Natural killer cell (primary cell): Measurements from ENCODE around the gene TBX4. TPM values are rescaled to one million over a fixed set of nuclear protein-coding genes. Genes with fewer than 3 reads are reported as not detected.

Experiments used
- ATAC-seq, 3 donors: fragments of 150-1000 bp in 2 of 3; fragments of 200-7000 bp in 1 of 3; cut with Tn5 transposase; 1 replicate in 1 of 3; 2 replicates in 2 of 3; pipeline ENCODE4 v1.10.0; 2021; ENCODE audit warnings: mild to moderate bottlenecking in 2 of 3, moderate library complexity in 2 of 3
- DNase-seq, 2 donors: peaks; one replicate each; pipeline versions ENCODE4 v3.0.0 to v3.0.0-alpha.2; 2013 to 2021; ENCODE audit warnings: mixed read lengths in 1 of 2
- H3K27ac ChIP-seq: one replicate; pipeline ENCODE4 v1.5.1; 2013; ENCODE audit warnings: mild to moderate bottlenecking, low read length
- H3K27me3 ChIP-seq: one replicate; pipeline ENCODE4 v1.6.1; 2013; ENCODE audit warnings: low read length; ENCODE audit not compliant: control insufficient read depth, insufficient read depth
- H3K36me3 ChIP-seq: one replicate; pipeline ENCODE4 v1.6.1; 2013; ENCODE audit warnings: low read length; ENCODE audit not compliant: control insufficient read depth, insufficient read depth
- H3K4me1 ChIP-seq: one replicate; pipeline ENCODE4 v1.6.1; 2013; ENCODE audit warnings: low read length; ENCODE audit not compliant: control insufficient read depth, insufficient read depth
- H3K4me3 ChIP-seq: one replicate; pipeline ENCODE4 v1.5.1; 2013; ENCODE audit warnings: low read length
- H3K9me3 ChIP-seq: one replicate; pipeline ENCODE4 v1.6.1; 2013; ENCODE audit warnings: low read length; ENCODE audit not compliant: control insufficient read depth, insufficient read depth
- H3K27ac Mint-ChIP-seq, 2 donors: one replicate each; pipeline ENCODE4 v1.8.0; 2022; ENCODE audit warnings: mild to moderate bottlenecking in 2 of 2, mixed read lengths in 2 of 2, moderate library complexity in 1 of 2
- H3K27me3 Mint-ChIP-seq, 2 donors: one replicate each; pipeline ENCODE4 v1.8.0; 2022; ENCODE audit warnings: low read depth in 2 of 2, mixed read lengths in 2 of 2
- H3K36me3 Mint-ChIP-seq: one replicate; pipeline ENCODE4 v1.8.0; 2022; ENCODE audit warnings: mixed read lengths
- H3K4me1 Mint-ChIP-seq, 2 donors: one replicate each; pipeline ENCODE4 v1.8.0; 2022; ENCODE audit warnings: mixed read lengths in 2 of 2
- H3K4me3 Mint-ChIP-seq: one replicate; pipeline ENCODE4 v1.8.0; 2022; ENCODE audit warnings: mild to moderate bottlenecking, moderate library complexity, mixed read lengths
- H3K9me3 Mint-ChIP-seq, 2 donors: one replicate each; pipeline ENCODE4 v1.8.0; 2022; ENCODE audit warnings: mixed read lengths in 2 of 2
- WGBS: methylation state at CpG from one replicate; pipeline ENCODE4 v1.1.7; 2013; ENCODE audit warnings: missing lambda C conversion rate; ENCODE audit not compliant: insufficient coverage; 5-methylcytosine and 5-hydroxymethylcytosine counted together
- intact Hi-C: fragments of 100-400 bp; cut with micrococcal nuclease; formaldehyde crosslinking; loops from one replicate; pipeline ENCODE4 v1.14.2; 2022
- total RNA-seq, 4 donors: library from RNA; stranded (reverse); fragments of 120-200 nt in 1 of 4; gene quantifications; one replicate each; pipeline versions ENCODE4 v1.2.3 to v1.2.4, GENCODE V29; 2013 to 2022
- TF ChIP-seq, protein P1 (sequence below): fragments of 200-600 bp; IDR thresholded peaks from one replicate; pipeline ENCODE4 v1.8.0; 2022; ENCODE audit warnings: antibody characterized with exemption

TBX4 gene
- total RNA-seq, 3 donors from 2014 or later (not counting 1 experiment from before 2014, with no cell fraction given), result not detected

DNA sequence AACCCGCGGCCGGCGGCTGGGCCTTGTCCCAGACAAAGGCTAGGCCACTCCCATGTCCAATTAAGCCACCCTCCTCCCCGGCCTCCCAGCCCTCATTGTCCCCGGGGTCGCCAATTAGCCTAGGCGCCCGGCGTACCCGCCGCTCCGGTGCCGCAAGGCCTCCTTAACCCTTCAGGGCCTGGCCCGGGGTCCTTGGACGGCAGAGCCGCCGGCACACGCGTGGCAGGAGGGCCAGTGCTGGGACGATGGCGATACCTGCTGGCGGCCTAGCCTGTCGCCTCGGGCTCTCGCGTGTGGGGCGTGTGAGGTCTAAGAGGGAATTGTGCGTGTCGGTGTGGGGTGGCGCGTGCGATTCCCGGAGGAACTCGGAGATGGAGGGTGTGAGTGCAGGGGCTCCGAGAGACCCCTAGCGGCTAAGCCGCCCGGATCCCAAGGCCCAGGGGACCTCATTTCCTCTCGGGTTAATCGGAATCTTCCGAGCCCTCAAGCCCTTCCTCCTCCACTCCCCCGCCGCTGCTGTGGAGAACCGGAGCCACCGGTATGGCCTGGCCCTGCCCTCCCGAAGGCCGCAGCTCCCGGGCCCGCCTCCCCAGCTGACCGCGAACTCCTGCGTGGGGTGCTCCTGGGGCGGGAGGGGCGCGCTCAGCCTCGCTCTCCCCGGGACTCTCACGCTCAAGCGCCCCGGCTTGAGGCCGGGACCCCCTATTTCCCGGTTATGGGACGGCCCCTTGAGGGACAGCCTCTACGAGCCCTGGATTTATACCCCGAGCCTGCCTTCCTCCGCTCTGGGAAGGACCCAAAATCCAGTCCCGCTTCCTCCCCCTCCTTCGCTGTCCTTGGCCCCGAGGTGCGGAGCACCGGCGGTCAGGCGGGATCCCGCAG, 40.7 kb upstream of the TBX4 start:
- Mint-ChIP-seq H3K4me1 (peaks cover 0 to 28% of the 10 kb centered on the region in 2 donors), H3K9me3 (no peaks in the 10 kb centered on the region), H3K36me3 (no peaks in the 10 kb centered on the region), H3K27ac (peak overlapping the region in 1 of 2 donors; percentile 29), H3K27me3 (peaks cover 25 to 34% of the 10 kb centered on the region in 2 donors), H3K4me3 (peak overlapping the region; percentile 80)
- no peaks in the 10 kb centered on the region for H3K36me3 ChIP-seq
- H3K27ac ChIP-seq, result no peak overlapping the region
- peaks cover 2% of the 10 kb centered on the region for H3K9me3 ChIP-seq
- H3K4me3 ChIP-seq, result peak overlapping the region; percentile 42
- TF ChIP-seq, protein P1, sequence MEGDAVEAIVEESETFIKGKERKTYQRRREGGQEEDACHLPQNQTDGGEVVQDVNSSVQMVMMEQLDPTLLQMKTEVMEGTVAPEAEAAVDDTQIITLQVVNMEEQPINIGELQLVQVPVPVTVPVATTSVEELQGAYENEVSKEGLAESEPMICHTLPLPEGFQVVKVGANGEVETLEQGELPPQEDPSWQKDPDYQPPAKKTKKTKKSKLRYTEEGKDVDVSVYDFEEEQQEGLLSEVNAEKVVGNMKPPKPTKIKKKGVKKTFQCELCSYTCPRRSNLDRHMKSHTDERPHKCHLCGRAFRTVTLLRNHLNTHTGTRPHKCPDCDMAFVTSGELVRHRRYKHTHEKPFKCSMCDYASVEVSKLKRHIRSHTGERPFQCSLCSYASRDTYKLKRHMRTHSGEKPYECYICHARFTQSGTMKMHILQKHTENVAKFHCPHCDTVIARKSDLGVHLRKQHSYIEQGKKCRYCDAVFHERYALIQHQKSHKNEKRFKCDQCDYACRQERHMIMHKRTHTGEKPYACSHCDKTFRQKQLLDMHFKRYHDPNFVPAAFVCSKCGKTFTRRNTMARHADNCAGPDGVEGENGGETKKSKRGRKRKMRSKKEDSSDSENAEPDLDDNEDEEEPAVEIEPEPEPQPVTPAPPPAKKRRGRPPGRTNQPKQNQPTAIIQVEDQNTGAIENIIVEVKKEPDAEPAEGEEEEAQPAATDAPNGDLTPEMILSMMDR, result no peak
- intact Hi-C loops, result loop anchor here (1.0 to 10.0 kb wide), 4 partner anchors 141 to 653 kb away; partner anchors contain the start of gene MED13
- peaks cover 55% of the 10 kb centered on the region for H3K4me1 ChIP-seq
- peak in 2 of 3 donors; percentile 3 to 11 for ATAC-seq
- H3K27me3 ChIP-seq, result peaks cover 46% of the 10 kb centered on the region
- DNase-seq, result peak; percentile 31 to 52
- WGBS, result 3% methylated on average over 75 of the region's 75 CpGs

DNA sequence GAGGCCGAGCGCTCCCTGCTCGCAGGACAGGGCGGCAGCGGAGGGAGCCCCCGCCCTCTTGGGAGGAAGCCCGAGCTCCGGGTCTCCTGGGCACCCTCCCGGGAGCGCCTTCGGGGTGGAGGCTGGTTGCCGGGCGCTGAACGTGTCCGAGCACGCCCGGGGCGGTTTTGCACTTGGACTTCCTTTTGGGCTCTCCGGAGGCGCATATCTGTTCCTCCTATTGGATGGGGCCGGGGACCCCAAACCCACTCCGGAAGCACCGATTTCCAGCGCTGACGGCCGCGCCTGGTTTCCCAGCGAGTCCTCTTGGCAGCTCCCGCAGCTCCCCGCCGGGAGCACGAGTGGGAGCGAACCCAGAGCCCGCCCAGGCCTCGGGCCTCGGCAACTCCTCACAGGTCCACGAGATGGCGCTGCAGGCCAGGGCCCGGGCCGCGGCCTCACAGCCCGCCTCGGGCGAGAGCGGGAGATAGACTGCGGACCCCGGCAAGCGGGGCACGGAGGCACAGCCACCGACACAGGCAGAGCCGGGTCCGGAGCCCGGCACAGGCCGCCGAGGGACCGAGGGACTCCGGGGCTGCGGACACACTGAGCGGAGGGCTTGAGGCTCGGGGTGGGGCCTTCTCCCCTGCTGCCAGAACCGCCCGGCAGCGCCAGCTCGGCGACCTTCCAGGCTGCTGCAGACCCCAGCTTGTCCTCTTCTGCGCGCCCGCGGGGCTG, 39.9 kb upstream of the TBX4 start:
- Histone ChIP-seq H3K9me3 (peaks cover 2% of the 10 kb centered on the region), H3K27me3 (peaks cover 47% of the 10 kb centered on the region), H3K27ac (no peak overlapping the region), H3K36me3 (no peaks in the 10 kb centered on the region), H3K4me1 (peaks cover 62% of the 10 kb centered on the region), H3K4me3 (peak overlapping the region; percentile 42)
- ATAC-seq, result peak; percentile 80 to 86 (median 83)
- DNase-seq, result peak; percentile 83 to 89
- Mint-ChIP-seq H3K9me3 (no peaks in the 10 kb centered on the region), H3K27me3 (peaks cover 17 to 27% of the 10 kb centered on the region in 2 donors), H3K27ac (peak overlapping the region in 1 of 2 donors; percentile 64), H3K36me3 (no peaks in the 10 kb centered on the region), H3K4me3 (peak overlapping the region; percentile 80), H3K4me1 (peaks cover 0 to 33% of the 10 kb centered on the region in 2 donors)
- intact Hi-C loops, result loop anchor here (1.0 to 10.0 kb wide), 4 partner anchors 140 to 652 kb away; partner anchors contain the start of gene MED13
- TF ChIP-seq, protein P1, result peak; percentile 98
- under 1% methylated on average over 69 of the region's 69 CpGs for WGBS

DNA sequence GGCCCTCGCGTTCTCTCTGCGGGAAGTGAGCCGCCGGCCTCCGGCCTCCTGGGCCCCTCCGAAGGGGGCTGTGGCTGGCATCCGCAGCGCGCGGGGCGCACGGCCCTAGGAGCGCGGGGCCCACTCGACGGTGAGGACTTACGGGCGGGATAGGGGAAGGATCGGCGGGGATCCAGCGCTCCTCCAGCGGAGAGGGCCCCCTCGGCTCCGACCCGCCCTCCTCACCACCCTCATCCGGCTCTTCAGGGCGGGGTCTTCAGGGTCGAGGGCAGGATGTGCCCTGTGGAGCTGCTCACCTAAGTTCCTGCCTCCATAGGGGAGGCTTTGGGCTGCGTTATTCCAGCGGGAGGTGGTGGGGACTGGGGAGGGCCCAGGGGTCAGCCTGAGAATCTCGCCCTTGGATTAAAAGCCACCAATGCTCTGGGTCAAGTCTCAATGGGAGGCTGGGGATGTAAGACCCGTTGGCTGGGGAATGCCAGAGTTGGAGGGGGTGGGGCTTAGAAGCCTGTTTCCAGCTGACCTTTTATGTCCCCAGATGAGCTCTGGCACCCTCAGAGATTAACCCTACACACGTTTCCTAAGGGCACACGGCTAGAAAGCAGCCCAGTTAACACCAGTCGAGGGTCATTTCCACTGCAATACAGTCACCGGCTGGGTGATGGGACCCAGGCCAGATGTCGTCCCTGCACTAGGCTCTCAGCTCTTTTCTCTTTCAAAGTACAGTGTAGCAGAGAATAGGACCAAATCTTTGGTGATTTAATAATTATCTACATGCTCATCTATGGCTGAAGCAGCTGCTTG, 39.2 kb upstream of the TBX4 start:
- H3K27me3 Mint-ChIP-seq, result peaks cover 10 to 19% of the 10 kb centered on the region in 2 donors
- H3K27ac ChIP-seq, result no peak overlapping the region
- WGBS, result 14% methylated on average over 32 of the region's 38 CpGs

More for the DNA sequence above, 39.2 kb upstream of the TBX4 start:
- H3K4me1 Mint-ChIP-seq, result peaks cover 0 to 33% of the 10 kb centered on the region in 2 donors
- H3K27me3 ChIP-seq, result peaks cover 39% of the 10 kb centered on the region
- H3K27ac Mint-ChIP-seq, result peak overlapping the region in 1 of 2 donors; percentile 64
- peaks cover 2% of the 10 kb centered on the region for H3K9me3 ChIP-seq
- TF ChIP-seq, protein P1, result no peak
- H3K9me3 Mint-ChIP-seq, result no peaks in the 10 kb centered on the region
- no peaks in the 10 kb centered on the region for H3K36me3 ChIP-seq
- intact Hi-C loops, result loop anchor here (1.0 to 10.0 kb wide), 4 partner anchors 139 to 652 kb away; partner anchors contain the start of gene MED13
- peak overlapping the region; percentile 80 for H3K4me3 Mint-ChIP-seq
- H3K4me3 ChIP-seq, result peak overlapping the region; percentile 42
- H3K36me3 Mint-ChIP-seq, result no peaks in the 10 kb centered on the region
- ATAC-seq (peak in 1 of 3 donors; percentile 5), DNase-seq (no peak)
- H3K4me1 ChIP-seq, result peaks cover 58% of the 10 kb centered on the region
